ENCODE measurements around the gene CDKN1C.

- no peak for TF ChIP-seq CTCF (IDR thresholded peaks at IDR 0.05; ENCODE audit: insufficient read depth, low read length, poor library complexity, severe bottlenecking)
- TF ChIP-seq EZH2phosphoT487 (conservative IDR thresholded peaks at IDR 0.05; ENCODE audit: low read length), result no peak
Observed at GRCh38 chr11:2899080-2899783, 13.7 kb upstream of the CDKN1C start.
